Measurements from ENCODE around the gene ADGRV1. TPM values are rescaled to one million over a fixed set of nuclear protein-coding genes. Genes with fewer than 3 reads are reported as not detected.

The ADGRV1 gene
- total and polyA plus RNA-seq, 9 of the 15 experiments (the other 6 are each of a cell fraction or from before 2014, with no cell fraction given): 21.7 to 156 (median 58.2) TPM

GRCh38 chr5:91143840-91144239, 585.2 kb downstream of the ADGRV1 start:
- Histone ChIP-seq H3K36me3 (ENCODE audit: control insufficient read depth, insufficient read depth, low read length) (no peaks in the 10 kb centered on the region), H3K4me3 (no peak overlapping the region), H3K4me2 (ENCODE audit: insufficient read depth, low read length) (no peak overlapping the region), H3K4me1 (replicated peaks in 1 of 2; ENCODE audit: control insufficient read depth in 2 of 2, insufficient read depth in 2 of 2, low read length in 2 of 2) (no peaks in the 10 kb centered on the region), H3K27me3 (ENCODE audit: control insufficient read depth in 2 of 2, insufficient read depth in 2 of 2, low read length in 2 of 2) (no peaks in the 10 kb centered on the region), H3K9me1 (ENCODE audit: control insufficient read depth, insufficient read depth, low read length) (no peaks in the 10 kb centered on the region), H2AFZ (ENCODE audit: low read depth, low read length) (no peak overlapping the region), H4K20me1 (replicated peaks; ENCODE audit: control insufficient read depth, insufficient read depth, low read length) (no peaks in the 10 kb centered on the region), H3K9me3 (replicated peaks; ENCODE audit: control insufficient read depth, insufficient read depth, low read depth, low read length) (no peaks in the 10 kb centered on the region), H3K27ac (ENCODE audit: extremely low read depth, low read depth, low read length) (no peak overlapping the region), H3K79me2 (ENCODE audit: control insufficient read depth, insufficient read depth, low read length) (no peaks in the 10 kb centered on the region), H3K9ac (ENCODE audit: insufficient read depth in 1 of 2, low read depth in 2 of 2, low read length in 2 of 2) (no peak overlapping the region)
- WGBS (ENCODE audit: insufficient coverage, low coverage, missing lambda C conversion rate): 65% methylated on average over 2 of the region's 2 CpGs
- BruUV-seq (replicated peaks): no TSS peak
- TF ChIP-seq BRCA1 (IDR thresholded peaks at IDR 0.05): no peak
- TF ChIP-seq BRCA1 (CRISPR knock-in tag; IDR thresholded peaks at IDR 0.05): no peak
- no peak for TF ChIP-seq SRSF3 (IDR thresholded peaks at IDR 0.05; ENCODE audit: insufficient read depth, low read length)
- no peak for TF ChIP-seq PML (IDR thresholded peaks at IDR 0.05; ENCODE audit: low read length)
- TF ChIP-seq CREB1 (IDR thresholded peaks at IDR 0.05): no peak
- TF ChIP-seq CREB1 (CRISPR knock-in tag; IDR thresholded peaks at IDR 0.05): no peak
- no peak for TF ChIP-seq ZZZ3 (IDR thresholded peaks at IDR 0.05)
- ATAC-seq: no peak
- in situ Hi-C loops (cut with MboI) (no loop called here), intact Hi-C loops (cut with micrococcal nuclease) (no loop called here)
- ChIA-PET CTCF (ENCODE audit: low intra/inter-chr PET ratio) (no interaction called here), POLR2A (no interaction called here)
- no peak for DNase-seq (ENCODE audit: extremely low read depth in 1 of 4, low spot score in 3 of 4)
- no peak for FAIRE-seq

Measured in K562 (cell line).